K562 (cell line): ENCODE results near the gene SPAG9. TPM values are rescaled to one million over a fixed set of nuclear protein-coding genes. Genes with fewer than 3 reads are reported as not detected.
A peak's percentile ranks its signal among the peaks of the same experiment; 100 is the strongest.

Experiments
- C11orf30 ChIP-seq: fragments of 450-650 bp; IDR thresholded peaks from 2 replicates; pipeline ENCODE4 v1.6.1; 2016; ENCODE audit warnings: low read depth, mild to moderate bottlenecking
- EP400 ChIP-seq: fragments of 450-650 bp; IDR thresholded peaks from 2 replicates; pipeline ENCODE4 v1.6.1; 2017; ENCODE audit warnings: antibody characterized with exemption, mild to moderate bottlenecking, moderate library complexity
- ESRRA ChIP-seq: fragments of 450-650 bp; IDR thresholded peaks from 2 replicates; pipeline ENCODE4 v1.6.1; 2014; ENCODE audit warnings: low read depth, mild to moderate bottlenecking, moderate library complexity, borderline replicate concordance
- GABPB1 ChIP-seq: sonication (generic); formaldehyde crosslinking; IDR thresholded peaks from 2 replicates; pipeline ENCODE4 v1.8.0; 2022; ENCODE audit warnings: mild to moderate bottlenecking, missing genetic modification reagents
- KLF10 ChIP-seq: fragments of 250-450 bp; sonication (Bioruptor Pico); IDR thresholded peaks from 2 replicates; pipeline ENCODE4 v1.6.1; 2021; ENCODE audit warnings: matching md5 sums
- SLC30A9 ChIP-seq: fragments of 250-450 bp; sonication (Bioruptor Pico); IDR thresholded peaks from 2 replicates; pipeline ENCODE4 v1.8.0; 2022; ENCODE audit warnings: mild to moderate bottlenecking, moderate library complexity
- SNRNP70 ChIP-seq: fragments of 200-400 bp; formaldehyde crosslinking; optimal IDR thresholded peaks from 2 replicates; pipeline ENCODE3; 2017; ENCODE audit warnings: low read depth, low read length
- polyA plus RNA-seq, 8 experiments: library from polyadenylated mRNA; depleted of rRNA in 4 of 8; stranded (reverse) in 5 of 8; unstranded in 3 of 8; fragments of >200 nt; fragmentation: Nextera tagmentation in 2 of 8; fragmentation: Illumina TruSeq in 1 of 8; extraction: Ambion mirVana in 2 of 8; extraction: Trizol in 1 of 8; gene quantifications; 2 replicates each; pipeline versions ENCODE4 v1.2.1 to v1.2.3, GENCODE V29; 2011 to 2014; ENCODE audit warnings: inconsistent platforms in 1 of 8, missing spikeins in 1 of 8
- total RNA-seq, 7 experiments: library from RNA; depleted of rRNA in 6 of 7; stranded (reverse); fragments of >200 nt in 6 of 7; fragmentation: Illumina TruSeq in 2 of 7; extraction: Trizol in 2 of 7; gene quantifications; 2 replicates each; pipeline versions ENCODE4 v1.2.1 to v1.2.3, GENCODE V29; 2011 to 2021; ENCODE audit warnings: low replicate concordance in 1 of 7
- TF ChIP-seq, protein P1 (sequence below): fragments of 250-450 bp; sonication (Bioruptor Pico); IDR thresholded peaks from 2 replicates; pipeline ENCODE4 v1.5.0; 2021; ENCODE audit warnings: mild to moderate bottlenecking, moderate library complexity
- TF ChIP-seq, protein P2 (sequence below): IDR thresholded peaks from 2 replicates; pipeline ENCODE4 v1.6.1; 2014; ENCODE audit warnings: antibody characterized with exemption
- TF ChIP-seq, protein P3 (sequence below): sonication (generic); formaldehyde crosslinking; IDR thresholded peaks from 2 replicates; pipeline ENCODE4 v1.8.0; 2023; ENCODE audit warnings: mild to moderate bottlenecking, missing genetic modification reagents
- TF ChIP-seq, protein P4 (sequence below), 2 experiments: fragments of 450-650 bp in 1 of 2; sonication (generic) in 1 of 2; formaldehyde crosslinking in 1 of 2; IDR thresholded peaks; 2 replicates each; pipeline versions ENCODE4 v1.7.1 to v1.9.0; 2016 to 2022; ENCODE audit warnings: inconsistent platforms in 1 of 2, mild to moderate bottlenecking in 1 of 2, missing genetic modification reagents in 1 of 2

The SPAG9 gene
- total and polyA plus RNA-seq, 9 of the 15 experiments (the other 6 are each of a cell fraction or from before 2014, with no cell fraction given) = 12.2 to 99.2 (median 58.2) TPM

DNA sequence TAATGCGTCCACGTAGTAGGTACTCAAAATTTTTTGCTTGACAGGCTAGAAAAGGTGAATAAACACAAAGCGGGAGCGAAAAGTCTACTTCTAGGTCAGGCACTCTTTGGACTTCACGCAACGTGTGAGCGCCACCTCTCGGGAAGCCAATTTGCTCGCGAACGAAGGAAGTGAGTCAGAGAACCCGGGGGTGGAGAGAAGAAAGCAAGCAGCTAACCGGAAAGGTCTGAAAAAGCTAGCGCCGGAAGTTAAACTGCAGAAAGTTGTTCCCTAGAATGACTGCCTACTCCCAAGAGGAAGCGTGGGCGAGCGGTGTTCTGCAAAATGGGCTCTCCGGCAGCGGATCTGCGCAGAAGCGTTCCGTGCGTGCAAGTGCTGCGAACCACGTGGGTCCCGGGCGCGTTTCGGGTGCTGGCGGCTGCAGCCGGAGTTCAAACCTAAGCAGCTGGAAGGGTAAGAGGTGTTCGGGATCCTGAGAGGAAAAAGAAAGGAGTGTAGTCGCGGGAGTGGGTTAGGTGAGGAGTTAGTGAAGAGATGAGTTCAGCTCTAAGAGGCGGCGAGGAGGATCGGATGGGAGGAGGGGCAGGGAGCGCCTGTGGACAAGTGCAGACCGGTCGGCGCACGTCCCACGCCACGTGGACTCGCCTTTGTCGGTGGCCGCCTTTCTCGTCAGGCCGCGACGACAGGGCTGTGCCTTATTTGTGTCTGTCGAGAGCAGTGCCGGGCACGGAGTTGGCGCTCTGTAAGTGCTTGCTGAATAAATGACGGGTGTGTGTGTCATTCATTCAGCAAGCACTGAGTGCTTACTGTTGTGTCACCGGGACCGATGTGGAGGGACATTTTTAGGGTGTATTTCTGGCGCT lies 32.8 kb upstream of the SPAG9 start, which contains the start of gene NME1 (continued):
- TF ChIP-seq, protein P1, sequence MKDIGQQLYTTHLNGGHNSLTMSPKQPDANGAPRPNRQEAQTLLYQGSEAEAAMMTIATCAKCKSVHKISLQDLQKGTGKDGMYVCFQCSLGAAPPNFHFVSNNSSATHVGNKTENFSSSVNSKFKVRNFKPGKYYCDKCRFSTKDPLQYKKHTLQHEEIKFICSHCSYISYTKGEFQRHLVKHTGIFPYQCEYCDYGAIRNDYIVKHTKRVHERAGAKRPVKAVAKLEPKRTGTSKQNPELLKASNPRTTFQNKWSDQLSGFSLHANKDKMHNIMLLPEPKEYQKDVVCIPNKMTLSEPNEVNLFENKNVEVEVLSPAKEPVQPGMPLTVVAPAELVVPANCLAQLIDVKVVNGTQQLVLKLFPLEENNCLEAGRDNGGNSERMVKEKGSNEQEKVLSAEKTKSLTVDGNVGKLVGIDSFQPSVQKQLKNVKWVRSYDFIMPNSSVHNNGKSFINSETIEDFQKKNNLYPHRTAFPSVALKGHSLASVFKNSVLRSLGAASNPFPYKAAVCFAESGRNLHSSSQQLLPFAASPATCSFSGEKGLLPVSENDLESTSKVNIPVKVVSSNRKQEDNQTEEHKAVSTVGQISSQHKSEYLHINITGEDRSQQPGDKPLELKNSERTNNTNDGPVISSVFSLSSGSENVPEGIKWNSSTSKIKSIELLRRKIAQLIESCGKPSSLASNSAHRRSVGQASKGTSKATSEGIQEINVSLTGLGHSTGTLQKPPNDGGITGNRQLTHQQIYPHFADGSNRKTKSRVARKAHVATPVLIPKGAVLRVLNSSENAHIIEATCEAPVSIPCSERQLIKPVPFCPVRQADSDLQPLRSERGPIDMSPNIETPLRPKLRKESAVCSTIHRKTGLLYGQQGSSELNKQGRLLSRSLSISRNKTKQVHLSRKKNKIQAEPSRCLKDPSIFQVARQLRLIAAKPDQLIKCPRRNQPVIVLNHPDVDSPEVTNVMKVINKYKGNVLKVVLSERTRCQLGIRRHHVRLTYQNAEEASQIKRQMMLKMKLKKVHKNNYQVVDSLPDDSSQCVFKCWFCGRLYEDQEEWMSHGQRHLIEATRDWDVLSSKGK (CRISPR knock-in tag) = no peak
- TF ChIP-seq SNRNP70 = no peak
- TF ChIP-seq, protein P2, sequence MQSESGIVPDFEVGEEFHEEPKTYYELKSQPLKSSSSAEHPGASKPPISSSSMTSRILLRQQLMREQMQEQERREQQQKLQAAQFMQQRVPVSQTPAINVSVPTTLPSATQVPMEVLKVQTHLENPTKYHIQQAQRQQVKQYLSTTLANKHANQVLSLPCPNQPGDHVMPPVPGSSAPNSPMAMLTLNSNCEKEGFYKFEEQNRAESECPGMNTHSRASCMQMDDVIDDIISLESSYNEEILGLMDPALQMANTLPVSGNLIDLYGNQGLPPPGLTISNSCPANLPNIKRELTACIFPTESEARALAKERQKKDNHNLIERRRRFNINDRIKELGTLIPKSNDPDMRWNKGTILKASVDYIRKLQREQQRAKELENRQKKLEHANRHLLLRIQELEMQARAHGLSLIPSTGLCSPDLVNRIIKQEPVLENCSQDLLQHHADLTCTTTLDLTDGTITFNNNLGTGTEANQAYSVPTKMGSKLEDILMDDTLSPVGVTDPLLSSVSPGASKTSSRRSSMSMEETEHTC = peak; percentile 88
- TF ChIP-seq GABPB1 (CRISPR knock-in tag) = peak; percentile 100
- peak; percentile 97 for TF ChIP-seq C11orf30
- peak; percentile 79 for TF ChIP-seq ESRRA
- peak; percentile 100 for TF ChIP-seq EP400
- TF ChIP-seq, protein P3, sequence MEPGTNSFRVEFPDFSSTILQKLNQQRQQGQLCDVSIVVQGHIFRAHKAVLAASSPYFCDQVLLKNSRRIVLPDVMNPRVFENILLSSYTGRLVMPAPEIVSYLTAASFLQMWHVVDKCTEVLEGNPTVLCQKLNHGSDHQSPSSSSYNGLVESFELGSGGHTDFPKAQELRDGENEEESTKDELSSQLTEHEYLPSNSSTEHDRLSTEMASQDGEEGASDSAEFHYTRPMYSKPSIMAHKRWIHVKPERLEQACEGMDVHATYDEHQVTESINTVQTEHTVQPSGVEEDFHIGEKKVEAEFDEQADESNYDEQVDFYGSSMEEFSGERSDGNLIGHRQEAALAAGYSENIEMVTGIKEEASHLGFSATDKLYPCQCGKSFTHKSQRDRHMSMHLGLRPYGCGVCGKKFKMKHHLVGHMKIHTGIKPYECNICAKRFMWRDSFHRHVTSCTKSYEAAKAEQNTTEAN (CRISPR knock-in tag) = peak; percentile 92
- TF ChIP-seq, protein P4, sequence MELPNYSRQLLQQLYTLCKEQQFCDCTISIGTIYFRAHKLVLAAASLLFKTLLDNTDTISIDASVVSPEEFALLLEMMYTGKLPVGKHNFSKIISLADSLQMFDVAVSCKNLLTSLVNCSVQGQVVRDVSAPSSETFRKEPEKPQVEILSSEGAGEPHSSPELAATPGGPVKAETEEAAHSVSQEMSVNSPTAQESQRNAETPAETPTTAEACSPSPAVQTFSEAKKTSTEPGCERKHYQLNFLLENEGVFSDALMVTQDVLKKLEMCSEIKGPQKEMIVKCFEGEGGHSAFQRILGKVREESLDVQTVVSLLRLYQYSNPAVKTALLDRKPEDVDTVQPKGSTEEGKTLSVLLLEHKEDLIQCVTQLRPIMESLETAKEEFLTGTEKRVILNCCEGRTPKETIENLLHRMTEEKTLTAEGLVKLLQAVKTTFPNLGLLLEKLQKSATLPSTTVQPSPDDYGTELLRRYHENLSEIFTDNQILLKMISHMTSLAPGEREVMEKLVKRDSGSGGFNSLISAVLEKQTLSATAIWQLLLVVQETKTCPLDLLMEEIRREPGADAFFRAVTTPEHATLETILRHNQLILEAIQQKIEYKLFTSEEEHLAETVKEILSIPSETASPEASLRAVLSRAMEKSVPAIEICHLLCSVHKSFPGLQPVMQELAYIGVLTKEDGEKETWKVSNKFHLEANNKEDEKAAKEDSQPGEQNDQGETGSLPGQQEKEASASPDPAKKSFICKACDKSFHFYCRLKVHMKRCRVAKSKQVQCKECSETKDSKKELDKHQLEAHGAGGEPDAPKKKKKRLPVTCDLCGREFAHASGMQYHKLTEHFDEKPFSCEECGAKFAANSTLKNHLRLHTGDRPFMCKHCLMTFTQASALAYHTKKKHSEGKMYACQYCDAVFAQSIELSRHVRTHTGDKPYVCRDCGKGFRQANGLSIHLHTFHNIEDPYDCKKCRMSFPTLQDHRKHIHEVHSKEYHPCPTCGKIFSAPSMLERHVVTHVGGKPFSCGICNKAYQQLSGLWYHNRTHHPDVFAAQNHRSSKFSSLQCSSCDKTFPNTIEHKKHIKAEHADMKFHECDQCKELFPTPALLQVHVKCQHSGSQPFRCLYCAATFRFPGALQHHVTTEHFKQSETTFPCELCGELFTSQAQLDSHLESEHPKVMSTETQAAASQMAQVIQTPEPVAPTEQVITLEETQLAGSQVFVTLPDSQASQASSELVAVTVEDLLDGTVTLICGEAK (IDR thresholded peaks at IDR 0.05) = peak; percentile 100
- TF ChIP-seq, protein P4 (CRISPR knock-in tag; IDR thresholded peaks at IDR 0.05) = no peak; the same call in 1 of the 2 replicates
- TF ChIP-seq KLF10 (CRISPR knock-in tag) = no peak
- TF ChIP-seq SLC30A9 = no peak
